DMS 273 treated with DMSO at 0.1 percent for 48 hours (cell line): Measurements from ENCODE around the gene TAF5L.
"Not testable (repeated sequence)": the region's sequence is repeated elsewhere in the genome, so short reads cannot be mapped to it uniquely, and the experiment has no call there.

Experiments used
- DNase-seq: peaks from one replicate; lab custom pipeline; 2025; lab: John Stamatoyannopoulos, UW

TAF5L gene

DNA sequence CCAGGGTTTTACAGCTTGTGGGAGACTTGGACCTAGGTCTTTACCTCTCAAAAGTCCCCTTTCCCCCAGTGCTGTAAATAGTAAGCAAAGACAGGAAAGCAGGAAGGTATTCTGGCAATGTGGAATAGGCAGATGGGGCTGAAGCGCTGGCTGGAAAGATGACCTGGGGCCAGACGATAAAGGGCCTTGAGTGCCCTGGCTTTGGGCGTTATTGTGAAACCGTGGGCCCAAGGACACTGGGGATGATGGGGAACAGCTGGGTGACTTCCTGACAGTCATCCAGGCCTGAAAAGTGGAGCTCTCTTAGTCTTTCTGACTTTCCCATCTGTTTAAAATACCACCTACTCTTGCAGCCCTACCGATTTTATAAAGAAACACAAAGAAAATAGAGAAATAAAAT is 16.5 kb upstream of the TAF5L start:
- no peak for DNase-seq

DNA sequence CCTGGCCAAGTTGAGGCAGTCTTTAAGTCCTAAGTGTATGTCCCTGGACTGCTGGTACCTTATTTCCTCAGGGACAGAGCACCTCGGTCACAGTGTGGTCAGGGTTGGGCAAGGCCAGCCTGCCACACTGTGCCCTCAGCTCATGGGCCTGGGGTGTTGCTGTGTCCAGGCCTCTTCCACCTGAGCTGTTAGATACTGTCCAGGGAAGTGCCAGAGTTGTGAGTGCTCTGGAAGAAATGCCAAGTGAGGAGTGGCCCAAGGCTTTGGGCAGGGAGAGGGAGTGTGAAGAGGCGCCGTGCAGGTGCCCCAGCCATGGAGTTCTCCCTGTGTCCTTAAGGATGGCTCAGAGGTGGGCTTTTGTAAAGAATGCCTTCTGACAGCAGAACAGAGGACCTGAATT is 15.4 kb upstream of the TAF5L start:
- no peak for DNase-seq

DNA sequence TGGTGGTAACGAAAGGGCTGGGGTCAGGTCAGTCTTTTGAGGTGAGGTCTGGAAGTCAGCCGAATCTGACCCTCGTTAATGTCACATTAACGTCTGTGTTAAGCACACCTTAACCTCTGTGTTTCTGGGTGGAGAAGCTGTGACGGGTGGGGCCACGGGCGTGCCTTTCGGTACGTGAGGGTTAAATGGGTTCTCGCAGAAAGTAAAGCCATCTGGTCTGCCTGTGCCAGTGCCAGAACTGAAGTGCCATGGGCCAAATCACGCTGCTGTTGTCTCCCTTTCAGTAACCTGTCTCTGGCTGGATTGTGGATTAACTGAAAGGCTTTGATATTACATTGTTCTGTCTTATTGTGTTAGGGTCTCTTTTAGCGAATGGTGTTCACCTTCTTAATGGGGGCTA is 14.5 kb upstream of the TAF5L start:
- DNase-seq = peak; percentile 52

DNA sequence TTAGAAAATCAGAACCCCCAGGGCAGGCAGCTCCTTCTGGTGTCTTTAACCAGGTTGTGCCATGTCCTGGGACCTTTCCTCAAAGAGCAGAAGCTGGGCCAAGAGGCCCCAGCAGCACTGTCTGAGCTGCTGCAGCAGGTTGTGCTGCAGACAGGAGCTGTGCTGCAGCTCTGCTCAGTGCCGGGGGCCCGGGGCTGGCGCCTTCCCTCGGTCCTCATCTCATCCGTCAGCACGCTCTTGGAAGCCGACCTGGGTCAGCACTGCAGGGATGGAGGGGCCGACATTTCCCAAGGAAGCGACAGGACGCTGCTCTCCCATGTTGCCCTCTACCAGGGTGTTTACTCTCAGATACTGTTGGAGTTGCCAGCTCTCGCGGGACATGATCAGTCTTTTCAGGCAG is 11.8 kb upstream of the TAF5L start:
- no peak for DNase-seq

DNA sequence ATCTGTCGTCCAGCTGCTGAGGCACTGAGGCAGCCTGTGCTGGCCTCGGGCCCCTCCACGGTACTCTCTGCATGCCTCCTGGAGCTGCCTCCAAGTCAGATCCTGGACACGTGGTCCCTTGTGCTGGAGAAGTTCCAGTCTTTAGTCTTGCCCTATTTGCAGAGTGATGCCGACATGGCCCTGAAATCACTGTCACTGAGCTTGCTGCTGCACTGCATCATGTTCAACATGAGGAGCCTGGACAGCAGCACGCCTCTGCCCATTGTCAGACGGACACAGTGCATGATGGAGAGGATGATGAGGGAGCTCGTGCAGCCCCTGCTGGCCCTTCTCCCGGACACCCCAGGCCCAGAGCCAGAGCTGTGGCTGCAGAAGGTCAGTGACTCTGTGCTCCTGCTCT is 10.1 kb upstream of the TAF5L start:
- no peak for DNase-seq

DNA sequence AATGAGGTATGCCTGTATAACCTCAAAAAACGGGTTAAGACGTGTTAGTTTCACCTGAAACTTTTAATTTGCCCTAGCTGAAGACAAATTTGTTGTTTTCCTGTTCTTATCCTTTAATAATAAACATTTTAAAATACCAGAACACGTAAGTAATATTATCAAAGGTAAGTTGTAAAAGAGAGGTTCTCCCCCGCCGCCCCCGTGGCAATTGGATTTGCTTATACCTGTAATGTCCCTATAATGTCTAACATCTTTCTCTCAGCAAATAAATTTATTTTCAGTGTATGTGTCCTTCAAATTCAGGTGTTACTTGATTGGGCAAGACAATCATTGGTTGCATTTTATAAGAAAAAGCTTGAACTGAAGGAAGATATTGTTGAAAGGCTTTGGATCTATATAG is 6.0 kb upstream of the TAF5L start:
- DNase-seq = no peak

DNA sequence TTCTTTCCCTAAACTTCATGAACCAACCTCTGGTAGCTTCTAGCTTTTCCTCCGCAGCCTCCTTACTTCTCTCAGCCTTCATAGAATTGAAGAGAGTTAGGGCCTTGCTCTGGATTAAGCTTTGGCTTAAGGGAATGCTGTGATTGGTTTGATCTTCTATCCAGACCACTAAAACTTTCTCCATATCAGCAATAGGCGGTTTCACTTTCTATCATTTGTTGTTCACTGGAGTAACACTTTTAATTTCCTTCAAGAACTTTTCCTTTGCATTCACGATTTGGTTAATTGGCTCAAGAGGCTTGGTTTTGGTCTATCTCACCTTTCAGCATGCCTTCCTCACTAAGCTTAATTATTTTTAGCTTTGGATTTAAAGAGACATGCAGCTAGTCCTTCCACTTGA is 5.2 kb upstream of the TAF5L start:
- DNase-seq = no peak

DNA sequence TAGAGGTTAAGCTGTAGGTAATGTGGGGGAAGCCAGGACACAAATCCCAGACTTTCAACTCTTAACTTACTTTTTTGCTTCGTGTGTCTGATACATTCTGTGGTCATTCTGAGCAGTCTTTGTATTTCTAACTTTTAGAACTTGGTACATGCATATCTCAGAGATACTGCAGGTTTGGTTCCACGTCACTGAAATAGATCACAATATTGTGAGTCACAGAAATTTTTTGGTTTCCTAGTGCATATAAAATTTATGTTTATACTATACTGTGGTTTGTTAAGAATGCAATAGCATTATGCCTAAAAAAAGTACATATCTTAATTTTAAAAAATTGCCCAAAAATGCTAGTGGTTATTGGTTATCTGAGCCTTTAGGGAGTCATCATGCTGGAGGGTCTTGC is 3.3 kb upstream of the TAF5L start:
- no peak for DNase-seq

DNA sequence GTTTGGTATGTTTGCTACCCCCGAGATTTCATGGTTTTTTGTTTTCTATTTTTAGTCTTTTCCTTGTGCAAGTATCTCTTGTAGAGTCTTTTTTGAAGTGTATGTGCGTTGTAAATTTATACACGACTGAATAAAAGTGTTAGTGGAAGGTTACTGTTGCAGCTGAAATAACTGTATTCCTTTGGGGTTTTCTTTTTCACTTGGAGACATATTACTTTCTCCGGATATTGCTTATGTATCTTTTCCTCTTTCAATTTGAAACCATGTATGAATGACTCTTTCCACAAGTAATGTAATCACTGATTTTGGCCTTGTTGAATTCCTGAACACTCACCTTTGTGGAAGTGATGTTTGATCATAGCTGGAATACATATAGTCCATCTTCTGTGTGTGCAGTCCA is 1.1 kb upstream of the TAF5L start:
- no peak for DNase-seq

DNA sequence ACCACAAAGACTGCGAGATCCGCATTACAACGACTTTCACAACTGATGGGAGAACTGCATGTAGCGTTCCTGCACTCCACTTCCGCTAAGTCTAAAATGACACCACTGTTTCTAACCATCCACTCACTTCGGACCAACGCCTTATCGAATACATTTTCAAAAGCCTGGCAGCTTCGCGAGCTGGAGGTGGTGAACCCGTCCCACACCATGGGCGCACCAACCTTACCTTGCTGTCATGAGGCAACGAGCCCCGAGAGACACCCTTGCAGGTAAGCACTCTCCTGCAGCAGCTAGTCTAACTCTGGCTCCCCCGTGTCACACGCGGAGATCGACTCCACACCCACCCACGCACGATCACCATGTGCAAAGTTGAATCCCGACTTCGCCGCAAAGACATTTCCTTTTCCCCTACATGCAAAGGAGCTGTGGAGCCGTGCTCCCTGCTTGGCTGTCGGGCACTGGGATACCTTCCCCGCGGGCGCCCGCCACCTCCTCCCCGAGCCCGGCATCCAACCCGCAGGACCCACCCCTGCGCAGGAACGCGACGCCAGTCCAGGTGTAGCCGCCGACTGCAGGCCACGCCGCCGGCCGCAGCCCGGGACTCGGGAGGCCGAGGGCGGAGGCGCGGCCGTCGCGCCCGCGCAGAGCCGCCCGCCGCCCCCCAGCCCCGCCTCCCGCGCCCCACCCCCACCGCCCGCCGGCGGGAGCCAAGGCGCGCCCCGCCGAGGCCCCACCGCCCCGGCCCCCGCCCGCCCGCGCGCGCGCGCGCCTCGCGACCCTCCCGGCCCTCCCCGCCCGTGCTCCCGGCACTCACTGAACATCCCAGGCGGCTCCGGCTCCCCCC is 629 bp downstream of the TAF5L start:
- DNase-seq = no peak

DNA sequence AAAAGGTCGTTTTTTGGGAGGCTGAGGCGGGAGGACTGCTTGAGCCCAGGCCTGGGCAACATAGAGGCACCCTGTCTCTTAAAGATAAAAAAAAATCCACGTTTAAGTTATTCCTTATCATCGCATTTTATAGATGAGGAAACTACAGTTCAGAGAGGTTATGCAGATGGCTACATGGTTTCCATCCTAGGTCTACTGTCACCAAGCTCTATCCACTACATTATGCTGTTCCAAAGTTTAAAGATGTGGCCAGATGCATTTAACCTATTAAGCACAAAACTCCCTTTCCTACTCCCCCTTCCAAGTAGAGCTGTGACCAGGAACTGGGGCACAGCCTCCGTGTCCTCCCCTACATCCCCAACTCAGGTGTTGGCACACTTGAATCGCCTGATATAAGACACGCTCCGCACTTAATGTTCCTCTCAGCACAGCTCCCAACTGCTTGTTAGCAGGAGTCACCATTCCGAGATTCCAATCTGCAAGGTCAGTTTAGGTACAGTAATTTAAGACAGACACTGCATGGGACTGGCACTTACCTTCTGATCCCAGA is 1.3 kb downstream of the TAF5L start:
- DNase-seq = no peak

DNA sequence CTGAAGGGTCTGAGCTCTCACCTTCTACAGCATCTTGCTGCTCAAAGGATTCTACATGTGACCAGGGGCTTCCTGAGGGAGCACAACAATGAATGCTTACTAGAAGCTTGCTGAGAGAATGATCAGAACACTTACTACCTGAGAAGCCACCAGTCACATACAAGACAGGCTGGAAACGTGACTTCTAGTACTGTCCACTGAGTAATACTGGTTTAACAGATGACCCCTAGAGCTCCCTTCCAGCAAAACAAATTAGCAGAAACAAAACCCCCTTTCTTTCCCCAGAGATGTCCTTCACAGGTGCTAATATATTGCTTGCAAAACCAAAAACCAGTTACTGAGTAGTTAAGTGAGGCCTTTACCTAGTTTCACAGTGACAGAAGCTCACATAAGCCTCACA is 2.1 kb downstream of the TAF5L start:
- no peak for DNase-seq

DNA sequence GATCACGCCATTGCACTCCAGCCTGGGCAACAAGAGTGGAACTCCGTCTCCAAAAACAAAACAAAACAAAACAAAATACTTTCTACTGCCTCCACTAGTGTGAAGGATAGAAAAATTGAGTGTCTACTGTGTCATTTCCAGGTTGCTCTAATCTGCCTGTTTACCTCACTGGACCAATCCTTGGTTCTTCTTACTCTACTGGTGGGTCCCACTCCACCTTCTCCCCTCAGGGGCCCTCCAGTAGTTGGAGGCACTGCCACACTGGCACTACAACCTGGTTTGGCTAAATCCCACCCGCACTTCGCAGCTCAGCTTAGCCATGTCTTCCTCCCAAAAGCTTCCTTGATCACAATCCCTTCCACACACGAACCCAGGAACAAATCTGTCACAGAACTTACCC is 2.7 kb downstream of the TAF5L start:
- no peak for DNase-seq

DNA sequence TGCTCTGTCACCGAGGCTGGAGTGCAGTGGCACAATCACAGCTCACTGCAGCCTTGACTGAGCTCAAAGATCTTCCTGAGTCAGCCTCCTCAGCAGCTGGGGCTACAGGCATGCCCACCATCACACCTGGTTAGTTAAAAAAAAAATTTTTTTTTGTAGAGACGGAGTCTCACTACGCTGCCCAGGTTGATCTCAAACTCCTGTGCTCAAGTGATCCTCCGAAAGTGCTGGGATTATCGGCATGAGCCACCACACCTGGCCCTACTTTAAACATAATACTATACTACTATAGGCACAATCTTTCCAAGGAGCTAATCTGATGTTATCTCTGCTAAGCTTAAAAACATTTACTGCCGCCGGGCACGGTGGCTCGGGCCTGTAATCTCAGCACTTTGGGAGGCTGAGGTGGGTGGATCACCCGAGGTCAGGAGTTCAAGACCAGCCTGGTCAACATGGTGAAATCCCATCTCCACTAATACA is 3.2 kb downstream of the TAF5L start:
- not testable (repeated sequence) for DNase-seq

DNA sequence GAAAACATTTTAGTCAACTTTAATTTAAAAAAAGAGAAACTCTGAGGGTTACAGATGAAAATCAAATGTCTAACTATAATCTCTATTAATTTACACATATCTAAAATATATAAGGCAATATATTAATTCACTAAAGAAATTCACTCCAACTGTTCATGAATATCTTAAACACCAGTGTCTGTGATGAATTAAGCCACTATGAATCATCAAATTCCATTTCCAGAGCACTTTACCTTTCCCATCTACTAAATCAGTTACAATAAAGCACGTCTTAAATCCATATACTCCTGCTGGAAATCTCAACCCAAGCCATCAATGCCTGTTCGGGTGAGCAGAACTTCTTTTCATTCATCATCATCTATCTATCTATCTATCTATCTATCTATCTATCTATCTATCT is 4.3 kb downstream of the TAF5L start:
- DNase-seq = no peak

DNA sequence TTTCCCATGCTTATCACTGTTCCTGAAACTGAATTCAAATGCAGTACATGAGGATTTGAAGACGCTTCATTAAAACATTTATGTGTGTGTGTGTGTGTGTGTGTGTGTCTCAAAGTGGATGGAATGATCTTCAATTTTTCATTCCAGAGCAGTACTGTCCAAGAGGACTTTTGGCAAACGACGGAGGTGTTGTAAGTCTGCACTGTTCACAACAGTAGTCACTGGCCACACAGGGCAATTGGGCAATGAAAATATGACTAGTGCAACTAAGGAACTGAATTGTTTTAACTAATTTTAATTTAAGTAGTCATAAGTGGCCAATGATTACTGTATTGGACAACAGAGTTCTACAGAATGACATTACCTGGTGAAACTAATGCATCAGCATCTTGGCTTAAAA is 5.0 kb downstream of the TAF5L start:
- DNase-seq = no peak

DNA sequence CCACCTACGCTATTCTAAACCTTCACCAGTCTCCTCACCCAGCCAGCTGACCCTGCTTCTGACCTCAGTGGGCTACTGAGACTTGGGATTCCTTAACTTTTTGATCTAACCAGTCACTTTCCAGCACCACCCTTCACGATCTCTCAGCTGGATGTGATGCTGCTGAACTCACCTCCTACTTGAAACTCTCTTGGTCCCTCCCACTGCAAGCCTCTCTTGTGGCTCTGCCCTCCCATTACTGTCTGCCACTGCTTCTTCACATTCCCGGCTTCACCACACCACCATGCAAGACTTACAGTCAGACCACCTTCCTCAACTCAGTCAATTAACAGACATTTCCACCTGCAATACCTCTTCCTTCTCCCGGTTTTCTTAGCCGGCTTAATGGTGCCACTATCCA is 6.3 kb downstream of the TAF5L start:
- DNase-seq = no peak

DNA sequence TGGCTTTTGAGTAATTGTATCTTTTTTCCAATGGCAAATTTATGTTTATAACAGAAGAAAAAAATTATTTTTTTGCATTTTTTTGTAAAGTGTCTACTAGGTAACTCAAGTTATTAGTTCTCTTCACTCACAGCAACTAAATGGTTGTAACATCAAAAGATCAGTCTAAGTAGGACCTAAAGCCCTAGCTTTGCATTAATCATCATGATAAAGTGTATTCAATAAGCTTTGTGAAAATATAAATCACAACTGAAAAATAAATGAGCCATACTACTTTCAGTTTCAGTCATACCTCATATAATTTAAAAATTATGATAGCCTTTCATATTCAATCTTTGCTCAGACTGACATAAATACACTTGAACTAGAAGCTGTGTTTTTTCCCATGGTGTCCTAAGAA is 6.9 kb downstream of the TAF5L start:
- DNase-seq = no peak

DNA sequence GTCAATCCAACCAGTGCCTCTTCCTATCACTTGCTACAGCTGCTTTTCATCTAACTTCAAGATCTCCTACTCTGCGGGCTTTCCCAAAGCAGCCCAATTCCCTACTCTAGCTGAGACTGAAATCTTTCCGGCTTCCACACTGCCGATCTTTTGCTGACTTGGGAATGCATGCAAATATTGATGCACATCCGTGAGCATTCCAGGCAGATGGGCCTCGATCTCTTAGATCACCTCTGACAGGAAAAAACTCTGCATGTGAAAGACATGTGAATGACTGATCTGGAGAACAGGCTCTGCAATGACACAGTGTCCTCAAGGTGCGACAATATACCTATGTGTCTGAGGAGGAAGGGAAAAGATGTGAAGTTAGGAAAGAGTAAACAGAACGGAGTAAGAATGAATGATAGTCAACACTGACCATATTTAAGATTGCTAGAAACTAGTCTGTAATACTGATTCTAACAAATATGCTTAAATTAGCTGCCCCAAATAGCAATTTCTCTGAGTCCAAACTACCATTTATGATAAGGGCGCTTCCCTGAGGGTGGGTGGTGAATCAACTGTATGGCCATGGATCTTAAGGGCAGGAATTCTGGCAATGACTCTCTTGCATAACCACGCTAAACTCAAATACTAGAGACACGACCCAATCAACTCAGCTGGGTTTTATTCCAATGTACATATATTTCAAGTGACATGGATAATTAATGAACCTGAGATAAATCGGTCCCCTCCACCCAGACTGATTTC is 8.4 kb downstream of the TAF5L start:
- no peak for DNase-seq

DNA sequence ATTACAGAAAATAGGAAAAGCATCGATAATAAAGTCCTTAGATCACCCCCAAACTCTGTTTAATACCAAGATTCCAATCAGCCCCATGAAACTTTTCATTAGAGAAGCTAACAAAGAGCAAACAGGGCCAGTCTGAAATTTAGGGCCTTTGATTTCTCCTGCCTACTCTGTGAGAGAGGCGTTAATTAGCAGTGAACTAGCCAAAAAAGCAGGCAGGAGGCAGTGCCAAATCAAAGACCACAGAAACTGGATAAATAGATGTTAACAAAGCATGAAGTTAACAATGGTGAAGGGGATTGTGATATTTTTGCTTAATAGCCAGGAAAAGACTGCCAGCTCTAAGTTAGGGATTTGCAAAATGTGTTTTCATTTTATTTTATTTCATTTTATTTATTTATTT is 11.2 kb downstream of the TAF5L start:
- DNase-seq = no peak

DNA sequence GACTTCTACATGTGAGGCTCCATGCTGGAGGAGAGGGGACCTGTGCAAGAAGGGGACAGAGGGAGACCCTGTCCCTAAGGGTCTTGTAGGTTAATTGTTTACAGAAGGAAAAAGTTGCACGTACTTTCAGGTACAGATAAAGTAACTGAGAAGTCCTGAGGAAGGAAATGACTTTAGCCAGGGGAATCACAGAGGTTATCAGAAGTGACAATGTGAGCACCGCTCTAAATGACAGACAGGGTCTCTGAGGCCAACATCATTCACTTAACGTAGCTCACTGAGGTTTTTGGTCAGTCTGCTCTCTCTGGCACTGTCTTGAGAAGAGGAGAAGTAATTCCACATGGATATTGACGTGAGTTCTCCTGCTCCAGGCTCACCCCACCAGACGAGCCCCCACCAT is 12.0 kb downstream of the TAF5L start:
- no peak for DNase-seq

DNA sequence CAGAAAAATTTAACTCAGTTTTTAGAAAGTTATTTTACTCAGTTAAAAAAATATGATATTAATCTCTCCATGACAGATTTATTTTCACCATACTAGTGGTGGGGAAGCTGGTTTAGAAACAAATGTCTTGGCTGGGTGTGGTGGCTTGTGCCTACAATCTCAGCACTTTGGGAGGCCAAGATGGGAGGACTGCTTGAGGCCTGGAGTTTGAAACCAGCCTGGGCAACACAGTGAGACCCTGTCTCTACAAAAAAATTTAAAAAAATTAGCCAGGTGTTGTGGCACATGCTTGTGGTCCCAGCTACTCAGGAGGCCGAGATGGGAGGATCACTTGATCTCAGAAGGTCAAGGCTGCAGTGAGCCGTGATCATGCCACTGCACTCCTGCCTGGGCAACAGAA is 17.3 kb downstream of the TAF5L start:
- no peak for DNase-seq

DNA sequence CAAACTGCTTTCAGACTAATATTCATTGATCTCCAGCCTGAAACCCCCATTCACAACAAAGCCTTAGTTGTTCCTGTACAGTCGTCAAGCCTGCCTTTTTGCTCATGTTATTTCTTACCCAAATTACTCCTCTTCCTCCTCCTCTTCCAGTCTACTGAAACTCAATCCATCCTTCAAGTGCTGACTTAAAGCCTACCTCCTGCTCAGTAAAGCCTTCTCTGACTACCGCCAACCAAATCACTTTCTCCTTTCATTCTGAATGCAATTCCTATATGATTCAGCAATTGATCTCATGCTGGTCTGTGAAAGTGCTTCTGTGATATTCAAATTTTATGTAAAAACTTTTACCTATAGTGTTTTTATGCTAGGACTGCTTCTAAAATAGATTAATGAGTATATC is 18.6 kb downstream of the TAF5L start:
- DNase-seq = no peak
